Tibial nerve (tissue), 4 donors: Measurements from ENCODE around the gene CALD1. TPM values are rescaled to one million over a fixed set of nuclear protein-coding genes. Genes with fewer than 3 reads are reported as not detected.

Experiments used
- DNase-seq, 2 donors: peaks; one replicate each; pipeline ENCODE4 v3.0.0-alpha.2; 2019; ENCODE audit warnings: low spot score in 2 of 2
- H3K27ac ChIP-seq, 4 donors: fragments of 200-600 bp; sonication (generic) in 3 of 4; one replicate each; pipeline ENCODE4 v1.5.1; 2017 to 2019; ENCODE audit warnings: mild to moderate bottlenecking in 1 of 4
- H3K27me3 ChIP-seq, 2 donors: fragments of 200-600 bp; sonication (generic) in 1 of 2; one replicate each; pipeline versions ENCODE4 v1.5.1 to v1.6.0; 2017 to 2019
- H3K36me3 ChIP-seq, 3 donors: fragments of 200-600 bp; sonication (generic); one replicate each; pipeline ENCODE4 v1.5.1; 2018 to 2019
- H3K4me1 ChIP-seq, 4 donors: fragments of 200-600 bp; sonication (generic) in 3 of 4; one replicate each; pipeline ENCODE4 v1.5.1; 2017 to 2019
- H3K4me3 ChIP-seq, 4 donors: fragments of 200-600 bp; sonication (generic) in 3 of 4; one replicate each; pipeline ENCODE4 v1.5.1; 2017 to 2019; ENCODE audit warnings: mild to moderate bottlenecking in 1 of 4, moderate library complexity in 1 of 4
- H3K9me3 ChIP-seq, 4 donors: fragments of 200-600 bp; sonication (generic) in 3 of 4; one replicate each; pipeline ENCODE4 v1.5.1; 2017 to 2019
- CTCF ChIP-seq, 5 experiments: fragments of 200-600 bp in 3 of 5; fragments of 450-650 bp in 2 of 5; sonication (generic) in 3 of 5; IDR thresholded peaks; one replicate each; pipeline ENCODE4 v1.5.1; 2016 to 2019; ENCODE audit warnings: antibody characterized with exemption in 5 of 5, mild to moderate bottlenecking in 3 of 5, moderate library complexity in 2 of 5
- EP300 ChIP-seq, 2 donors: sonication (generic); formaldehyde crosslinking; IDR thresholded peaks; one replicate each; pipeline ENCODE4 v1.6.1; 2017; ENCODE audit warnings: antibody characterized with exemption in 2 of 2, mild to moderate bottlenecking in 1 of 2
- POLR2A ChIP-seq, 2 donors: fragments of 450-650 bp; IDR thresholded peaks; one replicate each; pipeline ENCODE4 v1.6.1; 2017; ENCODE audit warnings: antibody characterized with exemption in 2 of 2, mild to moderate bottlenecking in 2 of 2, moderate library complexity in 2 of 2
- WGBS, 2 donors: methylation state at CpG; one replicate each; pipeline ENCODE4 v1.1.5; 2018; 5-methylcytosine and 5-hydroxymethylcytosine counted together
- total RNA-seq, 4 donors: library from RNA; depleted of rRNA; stranded (reverse); fragments of >200 nt; gene quantifications; one replicate each; pipeline ENCODE4 v1.1.0, GENCODE V29; 2016

Gene CALD1
- total RNA-seq, 4 donors from 2014 or later = 320 to 870 (median 433) TPM

DNA sequence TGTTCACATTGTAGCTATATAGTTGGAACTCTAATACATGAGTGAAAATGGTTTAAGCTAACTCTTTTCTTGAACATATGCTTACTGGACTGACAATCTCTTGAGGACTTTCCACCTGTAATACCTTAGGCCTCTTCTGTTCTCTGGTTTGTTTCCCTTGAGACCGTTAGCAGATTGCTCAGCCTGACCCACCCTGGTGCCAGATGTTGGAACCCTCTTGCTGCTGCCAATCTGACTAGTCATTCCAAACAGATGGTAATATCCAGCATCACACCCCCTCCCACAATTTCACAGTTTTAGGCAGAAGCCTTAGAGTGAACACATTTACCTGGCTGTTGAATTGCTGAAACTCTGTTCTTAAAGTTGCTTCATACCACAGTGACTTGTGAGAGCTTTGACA lies 18.7 kb downstream of the CALD1 start:
- Histone ChIP-seq H3K4me1 (peaks cover 0 to 9% (median 3%) of the 10 kb centered on the region in 4 donors), H3K36me3 (peaks cover 0 to 5% (median 0%) of the 10 kb centered on the region in 3 donors), H3K4me3 (no peak overlapping the region), H3K27me3 (no peaks in the 10 kb centered on the region), H3K9me3 (no peaks in the 10 kb centered on the region), H3K27ac (peak overlapping the region in 2 of 4 donors; percentile 43 to 56)
- TF ChIP-seq CTCF (IDR thresholded peaks at IDR 0.05) (no peak), POLR2A (IDR thresholded peaks at IDR 0.05) (no peak), EP300 (IDR thresholded peaks at IDR 0.05) (no peak)
- no peak for DNase-seq
- WGBS, 2 donors = 65 to 69% methylated on average over 1 of the region's 1 CpG

DNA sequence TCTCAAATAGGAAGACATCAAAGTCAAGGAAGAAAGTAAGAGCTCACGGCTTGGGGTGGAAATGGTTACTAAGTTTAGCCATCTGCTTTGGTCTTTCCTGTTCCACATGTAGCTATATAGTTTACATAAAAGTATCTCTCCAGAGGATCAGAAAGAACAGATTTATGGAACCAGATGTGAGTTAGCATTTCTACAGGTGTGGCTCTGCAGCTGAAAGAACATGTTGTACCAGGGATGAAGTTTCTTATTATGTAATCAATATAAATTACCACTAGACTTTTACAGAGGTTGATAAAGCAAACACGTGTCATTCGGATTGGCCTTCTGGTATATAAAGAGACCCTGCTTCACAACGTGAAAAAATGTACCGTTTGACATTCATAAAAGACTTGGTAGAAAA lies 19.9 kb downstream of the CALD1 start:
- H3K4me3 ChIP-seq = no peak overlapping the region
- peaks cover 0 to 9% (median 0%) of the 10 kb centered on the region in 3 donors for H3K36me3 ChIP-seq
- TF ChIP-seq CTCF (IDR thresholded peaks at IDR 0.05) (no peak), POLR2A (IDR thresholded peaks at IDR 0.05) (no peak), EP300 (IDR thresholded peaks at IDR 0.05) (no peak)
- H3K9me3 ChIP-seq = no peaks in the 10 kb centered on the region
- 45 to 59% methylated on average over 5 of the region's 5 CpGs for WGBS, 2 donors
- H3K4me1 ChIP-seq = peaks cover 0 to 11% (median 5%) of the 10 kb centered on the region in 4 donors
- H3K27ac ChIP-seq = peak overlapping the region in 2 of 4 donors; percentile 43 to 56
- no peaks in the 10 kb centered on the region for H3K27me3 ChIP-seq
- DNase-seq = no peak

GRCh38 chr7:134802762-134803161 lies 23.3 kb downstream of the CALD1 start:
- Histone ChIP-seq H3K9me3 (no peaks in the 10 kb centered on the region), H3K27me3 (no peaks in the 10 kb centered on the region), H3K4me3 (no peak overlapping the region), H3K4me1 (peaks cover 0 to 14% (median 0%) of the 10 kb centered on the region in 4 donors), H3K27ac (no peak overlapping the region), H3K36me3 (peaks cover 0 to 9% (median 0%) of the 10 kb centered on the region in 3 donors)
- TF ChIP-seq CTCF (IDR thresholded peaks at IDR 0.05) = no peak
- no peak for TF ChIP-seq POLR2A (IDR thresholded peaks at IDR 0.05)
- no peak for TF ChIP-seq EP300 (IDR thresholded peaks at IDR 0.05)
- no peak for DNase-seq
- WGBS, 2 donors = 88 to 89% methylated on average over 4 of the region's 4 CpGs

GRCh38 chr7:134804351-134804750 lies 24.9 kb downstream of the CALD1 start:
- peak overlapping the region in 1 of 4 donors; percentile 19 for H3K27ac ChIP-seq
- peaks cover 0 to 9% (median 0%) of the 10 kb centered on the region in 3 donors for H3K36me3 ChIP-seq
- H3K27me3 ChIP-seq = no peaks in the 10 kb centered on the region
- H3K4me3 ChIP-seq = no peak overlapping the region
- 48 to 61% methylated on average over 2 of the region's 2 CpGs for WGBS, 2 donors
- no peaks in the 10 kb centered on the region for H3K9me3 ChIP-seq
- DNase-seq = no peak
- TF ChIP-seq POLR2A (IDR thresholded peaks at IDR 0.05) (no peak), CTCF (IDR thresholded peaks at IDR 0.05) (no peak)
- H3K4me1 ChIP-seq = peaks cover 0 to 15% (median 0%) of the 10 kb centered on the region in 4 donors

DNA sequence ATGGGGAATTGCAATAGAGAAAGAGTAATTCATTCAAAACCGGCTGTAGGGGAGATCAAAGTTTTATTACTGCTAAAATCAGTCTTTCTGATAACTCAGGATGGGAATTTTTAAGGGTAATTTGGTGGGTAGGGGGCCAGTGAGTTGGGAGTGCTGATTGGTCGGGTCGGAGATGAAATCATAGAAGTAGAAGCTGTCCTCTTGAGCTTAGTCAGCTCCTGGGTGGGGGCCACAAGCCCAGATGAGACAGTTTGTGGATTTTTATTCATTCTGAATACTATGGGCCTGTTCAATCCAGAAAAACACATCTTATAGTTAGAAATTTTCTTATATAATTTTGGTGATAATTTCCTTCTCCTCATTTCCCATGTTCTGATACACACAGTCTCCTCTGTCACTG lies 25.4 kb downstream of the CALD1 start:
- no peak for DNase-seq
- 83 to 88% methylated on average over 3 of the region's 3 CpGs for WGBS, 2 donors
- Histone ChIP-seq H3K36me3 (peaks cover 0 to 9% (median 0%) of the 10 kb centered on the region in 3 donors), H3K9me3 (no peaks in the 10 kb centered on the region), H3K27ac (peak overlapping the region in 1 of 4 donors; percentile 19), H3K4me3 (no peak overlapping the region), H3K27me3 (no peaks in the 10 kb centered on the region), H3K4me1 (peaks cover 0 to 19% (median 0%) of the 10 kb centered on the region in 4 donors)
- TF ChIP-seq CTCF (IDR thresholded peaks at IDR 0.05) (no peak), EP300 (IDR thresholded peaks at IDR 0.05) (no peak), POLR2A (IDR thresholded peaks at IDR 0.05) (no peak)
